NCI-H524 treated with DMSO at 0.1 percent for 48 hours (cell line): ENCODE data around the gene VIPR2.

Experiments
- DNase-seq: peaks from one replicate; lab custom pipeline; 2025; lab: John Stamatoyannopoulos, UW

Gene VIPR2

GRCh38 chr7:159024280-159024951, 120.3 kb downstream of the VIPR2 start:
- no peak for DNase-seq

GRCh38 chr7:159023746-159024145, 120.9 kb downstream of the VIPR2 start:
- no peak for DNase-seq

GRCh38 chr7:159023206-159023605, 121.5 kb downstream of the VIPR2 start:
- no peak for DNase-seq

GRCh38 chr7:159022238-159022993, 122.3 kb downstream of the VIPR2 start:
- no peak for DNase-seq

- no peak for DNase-seq
Observed at GRCh38 chr7:159020987-159021386, 123.7 kb downstream of the VIPR2 start.

- DNase-seq = no peak
Observed at GRCh38 chr7:159019111-159019510, 125.6 kb downstream of the VIPR2 start.

- no peak for DNase-seq
Observed at GRCh38 chr7:159017741-159018140, 126.9 kb downstream of the VIPR2 start.

GRCh38 chr7:159017210-159017609, 127.5 kb downstream of the VIPR2 start:
- no peak for DNase-seq

- DNase-seq = no peak
Observed at GRCh38 chr7:159016591-159016990, 128.1 kb downstream of the VIPR2 start.

- no peak for DNase-seq
Observed at GRCh38 chr7:159015454-159016410, 128.9 kb downstream of the VIPR2 start.

GRCh38 chr7:159015081-159015453, 129.6 kb downstream of the VIPR2 start:
- no peak for DNase-seq

- DNase-seq = no peak
Observed at GRCh38 chr7:159014297-159015062, 130.2 kb downstream of the VIPR2 start.

- DNase-seq = no peak
Observed at GRCh38 chr7:159013825-159014289, 130.8 kb downstream of the VIPR2 start.

- DNase-seq = no peak
Observed at GRCh38 chr7:159013181-159013690, 131.4 kb downstream of the VIPR2 start.

- no peak for DNase-seq
Observed at GRCh38 chr7:159012353-159013069, 132.2 kb downstream of the VIPR2 start.

GRCh38 chr7:159011722-159012022, 133.0 kb downstream of the VIPR2 start:
- DNase-seq = no peak

- no peak for DNase-seq
Observed at GRCh38 chr7:159010937-159011721, 133.5 kb downstream of the VIPR2 start.

GRCh38 chr7:159010411-159010810, 134.3 kb downstream of the VIPR2 start:
- DNase-seq = no peak

GRCh38 chr7:159009951-159010350, 134.7 kb downstream of the VIPR2 start:
- DNase-seq = no peak

- DNase-seq = no peak
Observed at GRCh38 chr7:159008417-159008816, 136.2 kb downstream of the VIPR2 start.
